Naive thymus-derived CD4-positive, alpha-beta T cell (primary cell): ENCODE data around the gene RBM5. TPM values are rescaled to one million over a fixed set of nuclear protein-coding genes. Genes with fewer than 3 reads are reported as not detected.

Experiments
- polyA plus RNA-seq, 2 donors: library from polyadenylated mRNA; unstranded; fragments of 300-500 nt; fragmentation: Illumina TruSeq; gene quantifications; one replicate each; pipeline ENCODE4 v1.2.3, GENCODE V29; 2021
- total RNA-seq, 6 experiments: library from RNA in 5 of 6; stranded (reverse) in 5 of 6; gene quantifications; 1 replicate in 5 of 6; 2 replicates in 1 of 6; pipeline ENCODE4 v1.2.3 and lab custom pipeline; 2021 to 2026

RBM5 gene
- total and polyA plus RNA-seq, 7 experiments from 2014 or later: 45.6 to 420 (median 320) TPM

Other genes starting within 250 kb of the RBM5 start
- gene TRAIP, start 232.4 kb upstream of the RBM5 start, total RNA-seq: 10 to 100 TPM in 1 of 5 experiments, 1 to 10 TPM in 4; 4.1 to 22.5 (median 5.7) TPM
- 1 to 10 TPM; 2.7 to 3.8 TPM for gene TRAIP, start 232.4 kb upstream of the RBM5 start, polyA plus RNA-seq
- gene CAMKV, start 219.0 kb upstream of the RBM5 start, total RNA-seq: not detected
- gene CAMKV, start 219.0 kb upstream of the RBM5 start, polyA plus RNA-seq: not detected
- 1 to 10 TPM in 3 of 5 experiments, under 1 TPM in 2; 0.39 to 5.8 (median 1.2) TPM for gene MST1R, start 185.0 kb upstream of the RBM5 start, total RNA-seq
- under 1 TPM; 0.66 to 0.80 TPM for gene MST1R, start 185.0 kb upstream of the RBM5 start, polyA plus RNA-seq
- gene MON1A, start 159.1 kb upstream of the RBM5 start, total RNA-seq: 10 to 100 TPM in 2 of 5 experiments, 1 to 10 TPM in 3; 4.6 to 12.6 (median 8.6) TPM
- gene MON1A, start 159.1 kb upstream of the RBM5 start, polyA plus RNA-seq: 10 to 100 TPM; 10.9 to 24.5 TPM
- gene RBM6, start 148.8 kb upstream of the RBM5 start, total RNA-seq: 100 to 1,000 TPM; 103 to 208 (median 153) TPM
- gene RBM6, start 148.8 kb upstream of the RBM5 start, polyA plus RNA-seq: 10 to 100 TPM; 29.6 to 70.1 TPM
- 1 to 10 TPM in 1 of 5 experiments, under 1 TPM in 2, not detected in 2; 0.34 to 1.1 (median 0.69) TPM for gene SEMA3F, start 66.4 kb downstream of the RBM5 start, total RNA-seq
- gene SEMA3F, start 66.4 kb downstream of the RBM5 start, polyA plus RNA-seq: not detected
- 1 to 10 TPM in 1 of 5 experiments, under 1 TPM in 1, not detected in 3; 0.24 to 1.2 TPM for gene GNAT1, start 102.7 kb downstream of the RBM5 start, total RNA-seq
- not detected for gene GNAT1, start 102.7 kb downstream of the RBM5 start, polyA plus RNA-seq
- gene SLC38A3, start 116.4 kb downstream of the RBM5 start, total RNA-seq: 1 to 10 TPM in 1 of 5 experiments, not detected in 4; 1.8 TPM
- gene SLC38A3, start 116.4 kb downstream of the RBM5 start, polyA plus RNA-seq: not detected
- gene GNAI2, start 147.3 kb downstream of the RBM5 start, total RNA-seq: 100 to 1,000 TPM; 225 to 442 (median 282) TPM
- gene GNAI2, start 147.3 kb downstream of the RBM5 start, polyA plus RNA-seq: 100 to 1,000 TPM; 443 to 527 TPM
- 1 to 10 TPM in 3 of 5 experiments, under 1 TPM in 2; 0.73 to 3.7 (median 1.4) TPM for gene SEMA3B, start 180.2 kb downstream of the RBM5 start, total RNA-seq
- not detected for gene SEMA3B, start 180.2 kb downstream of the RBM5 start, polyA plus RNA-seq
- not detected for gene LSMEM2, start 190.2 kb downstream of the RBM5 start, total RNA-seq
- under 1 TPM in 1 of 2 donors, not detected in 1; 0.15 TPM for gene LSMEM2, start 190.2 kb downstream of the RBM5 start, polyA plus RNA-seq
- 10 to 100 TPM; 53.7 to 85.1 (median 64.7) TPM for gene IFRD2, start 203.5 kb downstream of the RBM5 start, total RNA-seq
- 10 to 100 TPM; 57.2 to 69.7 TPM for gene IFRD2, start 203.5 kb downstream of the RBM5 start, polyA plus RNA-seq
- 10 to 100 TPM in 1 of 5 experiments, 1 to 10 TPM in 4; 3.4 to 10.7 (median 4.2) TPM for gene HYAL3, start 210.5 kb downstream of the RBM5 start, total RNA-seq
- gene HYAL3, start 210.5 kb downstream of the RBM5 start, polyA plus RNA-seq: 1 to 10 TPM; 2.3 to 3.3 TPM
- gene NAA80, start 210.5 kb downstream of the RBM5 start, total RNA-seq: 10 to 100 TPM; 30.2 to 44.9 (median 33.6) TPM
- 10 to 100 TPM; 13.7 to 15.2 TPM for gene NAA80, start 210.5 kb downstream of the RBM5 start, polyA plus RNA-seq
- gene HYAL1, start 214.7 kb downstream of the RBM5 start, total RNA-seq: under 1 TPM in 4 of 5 experiments, not detected in 1; 0.22 to 0.51 (median 0.28) TPM
- under 1 TPM; 0.12 to 0.41 TPM for gene HYAL1, start 214.7 kb downstream of the RBM5 start, polyA plus RNA-seq
- 1 to 10 TPM; 1.5 to 5.3 (median 3.2) TPM for gene HYAL2, start 233.8 kb downstream of the RBM5 start, total RNA-seq
- gene HYAL2, start 233.8 kb downstream of the RBM5 start, polyA plus RNA-seq: 1 to 10 TPM; 2.8 to 4.6 TPM
- gene TUSC2, start 239.3 kb downstream of the RBM5 start, total RNA-seq: 10 to 100 TPM; 16.8 to 25.0 (median 20.5) TPM
- gene TUSC2, start 239.3 kb downstream of the RBM5 start, polyA plus RNA-seq: 10 to 100 TPM; 38.0 to 45.5 TPM